ENCODE results near the gene EIF5. TPM values are rescaled to one million over a fixed set of nuclear protein-coding genes. Genes with fewer than 3 reads are reported as not detected.

EIF5 gene
- total and polyA plus RNA-seq, 2 of the 4 experiments (the other 2 are of a cell fraction): 181 to 241 TPM

DNA sequence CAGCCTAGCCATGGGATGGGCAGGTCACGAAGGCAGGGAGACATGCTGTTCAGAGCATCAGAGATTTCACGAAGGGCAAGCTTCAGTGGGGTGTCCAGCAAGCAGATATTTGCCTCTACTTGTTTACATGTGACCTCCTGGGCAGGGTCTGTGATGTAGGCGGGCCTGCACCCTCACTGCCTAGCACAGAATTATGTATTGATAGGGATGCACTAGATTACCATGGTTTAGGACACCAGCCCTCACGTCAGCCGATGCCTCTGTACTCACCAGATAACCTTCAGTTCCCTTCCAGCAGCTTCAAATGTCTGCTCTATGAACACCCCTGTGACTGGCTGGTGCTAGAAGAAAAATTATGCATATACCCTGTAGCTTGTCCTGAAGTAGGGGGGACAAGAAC lies 5.1 kb upstream of the EIF5 start:
- no peak overlapping the region for H4K8ac ChIP-seq (ENCODE audit: low read depth in 2 of 2, low read length in 2 of 2)
- H3K23ac ChIP-seq (ENCODE audit: low read depth, low read length): no peak overlapping the region
- no peak overlapping the region for H2AK9ac ChIP-seq (replicated peaks; ENCODE audit: low read depth, low read length, poor library complexity)
- H2AK5ac ChIP-seq (ENCODE audit: low read depth, low read length): 0 out of 2 replicates have a peak overlapping the region, but pooled peaks have one; percentile 3
- H4K20me1 ChIP-seq (ENCODE audit: insufficient read depth, low read length): no peaks in the 10 kb centered on the region; the same call in 1 of the 2 replicates
- no peak overlapping the region for H2AFZ ChIP-seq (replicated peaks; ENCODE audit: low read length, poor library complexity)
- TF ChIP-seq NFE2L2 (IDR thresholded peaks at IDR 0.05; ENCODE audit: low read depth, low read length): no peak
- TF ChIP-seq SMC3 (IDR thresholded peaks at IDR 0.05; ENCODE audit: low read depth, low read length): no peak
- TF ChIP-seq POLR2A (IDR thresholded peaks at IDR 0.05; ENCODE audit: low read depth, low read length): no peak
- no peak for TF ChIP-seq RAD21 (IDR thresholded peaks at IDR 0.05; ENCODE audit: low read length)
- TF ChIP-seq MXI1 (IDR thresholded peaks at IDR 0.05; ENCODE audit: borderline replicate concordance, low read depth, low read length): no peak
- TF ChIP-seq FOS (IDR thresholded peaks at IDR 0.05; ENCODE audit: low read depth, low read length): no peak
- no peak for TF ChIP-seq MAFK (IDR thresholded peaks at IDR 0.05; ENCODE audit: low read depth, low read length)
- no peak for TF ChIP-seq BHLHE40 (IDR thresholded peaks at IDR 0.05; ENCODE audit: low read depth, low read length)
- no peak for TF ChIP-seq RCOR1 (IDR thresholded peaks at IDR 0.05; ENCODE audit: insufficient replicate concordance, low read length)
- no peak for TF ChIP-seq MAZ (IDR thresholded peaks at IDR 0.05; ENCODE audit: borderline replicate concordance, low read depth, low read length)
- no peak for TF ChIP-seq RFX5 (IDR thresholded peaks at IDR 0.05; ENCODE audit: low read depth, low read length)
- TF ChIP-seq, protein P1, sequence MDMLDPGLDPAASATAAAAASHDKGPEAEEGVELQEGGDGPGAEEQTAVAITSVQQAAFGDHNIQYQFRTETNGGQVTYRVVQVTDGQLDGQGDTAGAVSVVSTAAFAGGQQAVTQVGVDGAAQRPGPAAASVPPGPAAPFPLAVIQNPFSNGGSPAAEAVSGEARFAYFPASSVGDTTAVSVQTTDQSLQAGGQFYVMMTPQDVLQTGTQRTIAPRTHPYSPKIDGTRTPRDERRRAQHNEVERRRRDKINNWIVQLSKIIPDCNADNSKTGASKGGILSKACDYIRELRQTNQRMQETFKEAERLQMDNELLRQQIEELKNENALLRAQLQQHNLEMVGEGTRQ (IDR thresholded peaks at IDR 0.05; ENCODE audit: low read depth, low read length): no peak
- TF ChIP-seq CHD1 (IDR thresholded peaks at IDR 0.05; ENCODE audit: low read depth, low read length): no peak
- TF ChIP-seq, protein P2, sequence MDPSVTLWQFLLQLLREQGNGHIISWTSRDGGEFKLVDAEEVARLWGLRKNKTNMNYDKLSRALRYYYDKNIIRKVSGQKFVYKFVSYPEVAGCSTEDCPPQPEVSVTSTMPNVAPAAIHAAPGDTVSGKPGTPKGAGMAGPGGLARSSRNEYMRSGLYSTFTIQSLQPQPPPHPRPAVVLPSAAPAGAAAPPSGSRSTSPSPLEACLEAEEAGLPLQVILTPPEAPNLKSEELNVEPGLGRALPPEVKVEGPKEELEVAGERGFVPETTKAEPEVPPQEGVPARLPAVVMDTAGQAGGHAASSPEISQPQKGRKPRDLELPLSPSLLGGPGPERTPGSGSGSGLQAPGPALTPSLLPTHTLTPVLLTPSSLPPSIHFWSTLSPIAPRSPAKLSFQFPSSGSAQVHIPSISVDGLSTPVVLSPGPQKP (IDR thresholded peaks at IDR 0.05; ENCODE audit: borderline replicate concordance, low read depth, low read length): no peak
- TF ChIP-seq CEBPB (IDR thresholded peaks at IDR 0.05; ENCODE audit: low read depth, low read length): no peak
- TF ChIP-seq, protein P3, sequence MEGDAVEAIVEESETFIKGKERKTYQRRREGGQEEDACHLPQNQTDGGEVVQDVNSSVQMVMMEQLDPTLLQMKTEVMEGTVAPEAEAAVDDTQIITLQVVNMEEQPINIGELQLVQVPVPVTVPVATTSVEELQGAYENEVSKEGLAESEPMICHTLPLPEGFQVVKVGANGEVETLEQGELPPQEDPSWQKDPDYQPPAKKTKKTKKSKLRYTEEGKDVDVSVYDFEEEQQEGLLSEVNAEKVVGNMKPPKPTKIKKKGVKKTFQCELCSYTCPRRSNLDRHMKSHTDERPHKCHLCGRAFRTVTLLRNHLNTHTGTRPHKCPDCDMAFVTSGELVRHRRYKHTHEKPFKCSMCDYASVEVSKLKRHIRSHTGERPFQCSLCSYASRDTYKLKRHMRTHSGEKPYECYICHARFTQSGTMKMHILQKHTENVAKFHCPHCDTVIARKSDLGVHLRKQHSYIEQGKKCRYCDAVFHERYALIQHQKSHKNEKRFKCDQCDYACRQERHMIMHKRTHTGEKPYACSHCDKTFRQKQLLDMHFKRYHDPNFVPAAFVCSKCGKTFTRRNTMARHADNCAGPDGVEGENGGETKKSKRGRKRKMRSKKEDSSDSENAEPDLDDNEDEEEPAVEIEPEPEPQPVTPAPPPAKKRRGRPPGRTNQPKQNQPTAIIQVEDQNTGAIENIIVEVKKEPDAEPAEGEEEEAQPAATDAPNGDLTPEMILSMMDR (conservative IDR thresholded peaks at IDR 0.05; ENCODE audit: low read depth, low read length): no peak
- H4K91ac ChIP-seq (ENCODE audit: insufficient read depth, low read depth, low read length): no peak overlapping the region
- 86% methylated on average over 1 of the region's 5 CpGs; no CpG with 5 or more reads in 1 of the 2 experiments for WGBS, 2 experiments (ENCODE audit: extremely low coverage in 2 of 2, insufficient read length in 1 of 2)
- H3K18ac ChIP-seq (ENCODE audit: low read depth, low read length): no peak overlapping the region
- dilution Hi-C loops (cut with HindIII; ENCODE audit: low sequenced_read_pairs, unreplicated experiment) (no loop called here), in situ Hi-C loops (cut with MboI; ENCODE audit: low sequenced_read_pairs) (no loop called here), intact Hi-C loops (cut with micrococcal nuclease) (no loop called here)
- BruUV-seq (replicated peaks): no TSS peak
- no peak overlapping the region for H2BK120ac ChIP-seq (ENCODE audit: low read depth, low read length)
- H3K79me1 ChIP-seq (ENCODE audit: low read depth in 1 of 2, low read length in 2 of 2): peaks cover 6 to 17% of the 10 kb centered on the region in 2 experiments
- H3K4me3 ChIP-seq (ENCODE audit: insufficient read depth, low read depth, low read length): no peak overlapping the region
- no peak overlapping the region for H3K4me2 ChIP-seq (ENCODE audit: low read depth, low read length)
- no peak overlapping the region for H2BK5ac ChIP-seq (ENCODE audit: low read depth, low read length, poor library complexity, severe bottlenecking)
- no peak overlapping the region for H3K9ac ChIP-seq (ENCODE audit: low read depth, low read length)
- no peak overlapping the region for H3K56ac ChIP-seq (ENCODE audit: extremely low read depth, insufficient read depth, low read length)
- no peak for ATAC-seq (ENCODE audit: low read depth)
- H3K14ac ChIP-seq (replicated peaks; ENCODE audit: low read depth, low read length): no peak overlapping the region
- H4K5ac ChIP-seq (ENCODE audit: low read depth, low read length): no peak overlapping the region
- no peak overlapping the region for H3K27ac ChIP-seq (ENCODE audit: insufficient read depth, low read length)
- H3K4me1 ChIP-seq (ENCODE audit: control insufficient read depth, insufficient read depth, low read length): peaks cover 3% of the 10 kb centered on the region
- no peaks in the 10 kb centered on the region for H3K36me3 ChIP-seq (ENCODE audit: control insufficient read depth, insufficient read depth, low read length)
- CTCF ChIA-PET: no interaction called here
- DNase-seq: no peak
- H3K9me1 ChIP-seq (ENCODE audit: insufficient read depth, low read length): peaks cover 3% of the 10 kb centered on the region; the same call in 1 of the 2 replicates
- H3K9me3 ChIP-seq (ENCODE audit: control insufficient read depth, insufficient read depth, low read length): no peaks in the 10 kb centered on the region
- H3K4ac ChIP-seq (ENCODE audit: low read depth, low read length): no peak overlapping the region
- no peak overlapping the region for H2BK15ac ChIP-seq (ENCODE audit: low read depth, low read length)
- POLR2A ChIA-PET (ENCODE audit: unreplicated experiment): no interaction called here
- H2BK20ac ChIP-seq (ENCODE audit: low read depth, low read length): no peak overlapping the region
- peaks cover 10% of the 10 kb centered on the region for H3K27me3 ChIP-seq (ENCODE audit: control insufficient read depth, insufficient read depth, low read length)
